Keratinocyte (primary cell): ENCODE data around the gene PER2. TPM values are rescaled to one million over a fixed set of nuclear protein-coding genes. Genes with fewer than 3 reads are reported as not detected.

ENCODE experiments used
- DNase-seq: peaks from one replicate; pipeline ENCODE4 v3.0.0-alpha.2; 2011; ENCODE audit warnings: low read depth, missing footprints, low spot score
- FAIRE-seq: peaks from 2 replicates; lab custom pipeline; 2011; peaks lifted over from hg19 to GRCh38; lab: Jason Lieb, UNC
- H2AFZ ChIP-seq: 2 replicates; pipeline ENCODE4 v1.6.0; 2012; ENCODE audit warnings: low read length, control low read depth, inconsistent platforms; ENCODE audit not compliant: control insufficient read depth
- H3K27ac ChIP-seq: 2 replicates; pipeline ENCODE4 v1.5.1; 2011; ENCODE audit warnings: low read length; ENCODE audit not compliant: control insufficient read depth, insufficient read depth
- H3K27me3 ChIP-seq: 3 replicates; pipeline ENCODE4 v1.6.0; 2011; ENCODE audit warnings: low read length; ENCODE audit not compliant: control insufficient read depth, insufficient read depth; ENCODE audit errors: extremely low read depth
- H3K36me3 ChIP-seq, 2 experiments: 2 replicates in 1 of 2; 3 replicates in 1 of 2; pipeline ENCODE4 v1.5.1; 2011; ENCODE audit warnings: low read length in 2 of 2, mild to moderate bottlenecking in 1 of 2; ENCODE audit not compliant: control insufficient read depth in 2 of 2, insufficient read depth in 2 of 2; ENCODE audit errors: extremely low read depth in 1 of 2
- H3K4me1 ChIP-seq: 3 replicates; pipeline ENCODE4 v1.5.1; 2011; ENCODE audit warnings: low read length; ENCODE audit not compliant: control insufficient read depth, insufficient read depth; ENCODE audit errors: extremely low read depth
- H3K4me2 ChIP-seq: 3 replicates; pipeline ENCODE4 v1.6.0; 2011; ENCODE audit warnings: low read depth, low read length; ENCODE audit not compliant: control insufficient read depth, insufficient read depth; ENCODE audit errors: extremely low read depth
- H3K4me3 ChIP-seq, 3 experiments: fragments of 200-600 bp in 1 of 3; sonication (generic) in 1 of 3; 2 replicates in 2 of 3; 3 replicates in 1 of 3; pipeline ENCODE4 v1.5.1; 2011 to 2016; ENCODE audit warnings: low read length in 3 of 3, mild to moderate bottlenecking in 3 of 3, control low read depth in 2 of 3, inconsistent platforms in 1 of 3, low read depth in 1 of 3, mixed read lengths in 1 of 3, mixed run types in 1 of 3, moderate library complexity in 1 of 3; ENCODE audit not compliant: control insufficient read depth in 2 of 3, insufficient read depth in 2 of 3; ENCODE audit errors: extremely low read depth in 1 of 3
- H3K79me2 ChIP-seq: 2 replicates; pipeline ENCODE4 v1.6.0; 2012; ENCODE audit warnings: low read length; ENCODE audit not compliant: control insufficient read depth, insufficient read depth
- H3K9ac ChIP-seq: 3 replicates; pipeline ENCODE4 v1.6.0; 2011; ENCODE audit warnings: low read length; ENCODE audit not compliant: control insufficient read depth, insufficient read depth; ENCODE audit errors: extremely low read depth
- H3K9me1 ChIP-seq: 3 replicates; pipeline ENCODE4 v1.6.0; 2011; ENCODE audit warnings: low read length; ENCODE audit not compliant: control insufficient read depth, insufficient read depth; ENCODE audit errors: extremely low read depth
- H3K9me3 ChIP-seq: 2 replicates; pipeline ENCODE4 v1.5.1; 2012; ENCODE audit warnings: low read depth, low read length; ENCODE audit not compliant: control insufficient read depth
- H4K20me1 ChIP-seq: 3 replicates; pipeline ENCODE4 v1.6.0; 2011; ENCODE audit warnings: low read length; ENCODE audit not compliant: control insufficient read depth, insufficient read depth; ENCODE audit errors: extremely low read depth
- CTCF ChIP-seq, 3 experiments: IDR thresholded peaks in 1 of 3; conservative IDR thresholded peaks in 1 of 3; optimal IDR thresholded peaks in 1 of 3; 2 replicates in 2 of 3; 3 replicates in 1 of 3; pipeline versions ENCODE3 to v1.5.1; 2011; ENCODE audit warnings: low read length in 3 of 3, mild to moderate bottlenecking in 3 of 3, moderate library complexity in 2 of 3, control low read depth in 1 of 3, inconsistent platforms in 1 of 3; ENCODE audit not compliant: insufficient read depth in 2 of 3; ENCODE audit errors: extremely low read depth in 1 of 3
- EZH2 ChIP-seq: IDR thresholded peaks from one replicate; pipeline ENCODE4 v1.6.1; 2012; ENCODE audit warnings: inconsistent platforms, mild to moderate bottlenecking, low read length, moderate library complexity
- dilution Hi-C: fragments of 300-500 bp; cut with MboI; formaldehyde crosslinking; loops from one replicate; pipeline ENCODE4 v1.7.0; 2020; ENCODE audit warnings: low sequenced_read_pairs; ENCODE audit not compliant: extremely low pct_ligation_motif_present
- polyA plus RNA-seq, 5 experiments: library from polyadenylated mRNA; depleted of rRNA in 3 of 5; stranded (reverse) in 3 of 5; stranded (forward) in 1 of 5; unstranded in 1 of 5; fragments of >200 nt; gene quantifications; 1 replicate in 1 of 5; 2 replicates in 3 of 5; 3 replicates in 1 of 5; pipeline versions ENCODE4 v1.2.1 to v1.2.3, GENCODE V29; 2011 to 2012; ENCODE audit warnings: missing spikeins in 2 of 5, low read depth in 1 of 5, low replicate concordance in 1 of 5

Gene PER2
- polyA plus RNA-seq, 1 donor (not counting 4 experiments of a cell fraction or from before 2014, with no cell fraction given): 1.6 TPM

- no peak overlapping the region for H2AFZ ChIP-seq
- no peak overlapping the region for H3K27ac ChIP-seq
- no peaks in the 10 kb centered on the region for H3K79me2 ChIP-seq
- no peak for TF ChIP-seq CTCF (optimal IDR thresholded peaks at IDR 0.05 in 1 of 3, IDR thresholded peaks at IDR 0.05 in 1 of 3, conservative IDR thresholded peaks at IDR 0.05 in 1 of 3; ENCODE audit: extremely low read depth in 1 of 3, insufficient read depth in 2 of 3, low read length in 3 of 3)
- no peak for TF ChIP-seq EZH2
- H3K4me3 ChIP-seq: no peak overlapping the region
- no peaks in the 10 kb centered on the region for H3K4me1 ChIP-seq
- FAIRE-seq (no peak), DNase-seq (no peak)
- H3K9me3 ChIP-seq: no peaks in the 10 kb centered on the region
- no peak overlapping the region for H3K9ac ChIP-seq
- dilution Hi-C loops: no loop called here
- H3K36me3 ChIP-seq: peaks cover 4 to 7% of the 10 kb centered on the region in 2 experiments
- no peaks in the 10 kb centered on the region for H4K20me1 ChIP-seq
- peaks cover 13% of the 10 kb centered on the region for H3K27me3 ChIP-seq
- H3K9me1 ChIP-seq: no peaks in the 10 kb centered on the region
- no peak overlapping the region for H3K4me2 ChIP-seq
Measured at GRCh38 chr2:238244151-238244550, 44.3 kb downstream of the PER2 start.

GRCh38 chr2:238243496-238244076, 44.8 kb downstream of the PER2 start:
- Histone ChIP-seq H3K9me1 (no peaks in the 10 kb centered on the region), H3K9me3 (no peaks in the 10 kb centered on the region), H3K9ac (no peak overlapping the region), H3K27ac (no peak overlapping the region), H4K20me1 (no peaks in the 10 kb centered on the region), H3K79me2 (no peaks in the 10 kb centered on the region), H3K4me1 (no peaks in the 10 kb centered on the region), H3K4me3 (no peak overlapping the region), H3K4me2 (no peak overlapping the region), H3K36me3 (peaks cover 4 to 7% of the 10 kb centered on the region in 2 experiments), H2AFZ (no peak overlapping the region), H3K27me3 (peaks cover 19% of the 10 kb centered on the region)
- DNase-seq (no peak), FAIRE-seq (no peak)
- dilution Hi-C loops: no loop called here
- TF ChIP-seq CTCF (optimal IDR thresholded peaks at IDR 0.05 in 1 of 3, IDR thresholded peaks at IDR 0.05 in 1 of 3, conservative IDR thresholded peaks at IDR 0.05 in 1 of 3; ENCODE audit: extremely low read depth in 1 of 3, insufficient read depth in 2 of 3, low read length in 3 of 3): no peak
- no peak for TF ChIP-seq EZH2
